Activated CD8-positive, alpha-beta memory T cell treated with anti-CD3 and anti-CD28 coated beads for 24 hours (primary cell): ENCODE data around the gene USP47.

Experiments used
- DNase-seq: peaks from one replicate; pipeline ENCODE4 v3.0.0-alpha.2; 2020

The USP47 gene

DNA sequence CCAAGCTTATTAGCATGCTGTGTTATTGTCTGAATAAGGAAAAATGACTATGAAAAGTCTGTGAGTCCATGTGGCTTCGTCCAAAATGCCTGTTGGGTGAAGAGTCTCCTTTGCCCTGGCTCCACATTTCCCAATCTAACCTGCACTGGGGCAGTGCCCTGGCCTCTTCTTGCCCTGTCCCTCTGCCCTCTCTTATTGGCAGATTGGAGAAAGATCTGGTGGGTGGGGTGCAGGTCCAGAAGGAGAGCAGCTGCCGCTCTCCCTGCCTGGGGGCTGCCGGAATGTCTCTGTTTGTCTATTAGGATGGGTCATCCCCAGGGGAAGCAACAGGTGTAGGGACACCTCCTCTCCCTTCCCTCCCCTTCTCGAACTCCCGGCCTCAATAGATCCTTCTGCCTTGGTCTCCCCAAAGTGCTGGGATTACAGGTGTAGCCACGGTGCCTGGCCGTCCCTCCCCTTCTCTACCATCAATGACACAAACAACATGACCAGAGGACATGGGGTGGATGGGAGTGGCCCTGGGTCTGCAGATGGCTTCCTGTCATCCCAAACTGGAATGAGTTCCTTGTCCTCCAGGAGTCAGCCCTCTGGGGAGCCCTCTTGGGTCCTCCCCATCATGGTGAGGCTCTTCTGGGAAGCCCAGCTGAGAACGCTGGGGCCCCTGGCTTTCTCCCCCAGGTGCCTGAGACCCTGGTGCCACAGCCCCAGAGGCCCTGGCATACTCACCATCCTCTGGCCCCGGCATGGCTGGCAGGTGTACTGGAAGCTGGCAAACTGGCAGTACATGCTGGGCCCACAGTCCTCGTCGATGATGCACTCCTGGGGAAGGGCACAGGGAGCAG is 126.1 kb downstream of the USP47 start:
- peak; percentile 49 for DNase-seq

DNA sequence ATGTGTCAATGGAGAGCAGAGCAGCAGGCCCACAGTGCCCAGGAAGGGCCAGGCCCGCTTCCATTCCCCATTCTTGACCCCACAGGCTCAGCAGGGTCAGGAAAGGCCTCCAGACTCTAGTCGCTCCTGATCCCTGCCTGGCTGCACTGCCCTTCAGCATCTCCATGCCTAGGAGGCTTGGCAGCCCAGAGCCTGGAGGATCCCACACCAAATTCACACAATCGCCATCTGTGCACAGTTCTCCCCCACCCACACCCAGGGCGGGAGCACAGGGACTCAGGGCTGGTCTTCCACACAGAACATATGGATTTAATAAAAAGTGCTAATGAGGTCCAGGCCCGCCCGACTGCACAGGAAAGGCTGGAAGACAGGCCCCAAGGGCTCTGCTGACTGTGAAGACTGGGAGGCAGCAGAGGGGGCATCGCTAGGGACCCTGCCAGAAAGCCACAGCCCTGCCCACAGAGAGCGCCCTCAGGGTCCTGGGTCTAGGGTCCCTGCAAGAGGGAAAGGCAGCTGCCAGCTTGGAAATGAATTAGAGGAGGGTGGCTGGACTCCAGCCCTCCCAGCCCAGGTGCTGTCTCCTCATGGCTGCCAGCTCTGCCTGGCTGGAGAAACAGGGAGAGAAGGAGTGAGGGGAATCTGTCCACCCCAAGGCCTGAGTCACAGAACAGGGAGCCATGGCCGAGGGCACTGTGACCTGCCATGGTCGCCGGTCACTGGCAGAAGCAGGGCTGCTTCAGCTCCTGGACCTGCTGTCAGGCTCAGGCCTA is 126.9 kb downstream of the USP47 start:
- peak; percentile 26 for DNase-seq

DNA sequence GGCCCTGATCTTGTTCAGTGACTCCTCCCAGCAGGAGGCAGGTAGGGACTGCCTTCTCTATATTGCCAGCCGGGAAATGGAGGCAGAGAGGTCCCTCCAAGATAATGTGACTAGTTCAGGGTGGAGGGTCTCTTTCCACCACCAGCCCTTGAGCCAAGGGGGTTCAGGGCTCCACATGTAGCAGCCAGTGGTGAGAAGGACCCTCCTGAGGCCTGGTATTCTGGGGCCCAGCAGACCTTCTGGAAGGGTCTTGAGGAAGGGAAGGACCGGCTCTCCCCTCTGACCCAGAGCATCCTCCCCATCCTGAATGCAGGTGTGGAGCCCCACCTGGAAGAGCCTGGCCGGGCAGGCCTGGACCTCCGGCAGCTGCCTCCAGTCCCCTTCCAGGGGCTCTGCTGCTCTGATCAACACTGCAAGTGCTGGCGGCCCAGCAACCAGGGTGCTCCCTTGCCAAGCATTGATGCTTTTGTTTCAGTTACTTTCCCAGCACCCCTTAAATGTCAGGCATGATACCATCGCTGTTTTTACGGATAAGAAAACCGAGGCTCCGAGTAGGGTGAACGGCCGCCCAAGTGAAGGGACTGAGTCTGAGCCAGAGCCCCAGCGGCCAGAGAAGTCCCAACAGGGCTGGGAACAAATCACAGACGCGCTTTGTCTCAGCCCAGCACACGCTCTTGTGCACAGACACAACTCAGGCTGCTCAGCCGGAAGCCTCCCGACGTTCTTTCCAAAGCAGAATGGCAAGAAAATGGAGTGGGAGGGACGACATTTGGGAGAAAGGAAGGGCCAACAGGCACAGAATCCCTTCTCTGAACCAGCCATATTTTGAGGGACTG is 127.8 kb downstream of the USP47 start:
- DNase-seq, result peak; percentile 24

DNA sequence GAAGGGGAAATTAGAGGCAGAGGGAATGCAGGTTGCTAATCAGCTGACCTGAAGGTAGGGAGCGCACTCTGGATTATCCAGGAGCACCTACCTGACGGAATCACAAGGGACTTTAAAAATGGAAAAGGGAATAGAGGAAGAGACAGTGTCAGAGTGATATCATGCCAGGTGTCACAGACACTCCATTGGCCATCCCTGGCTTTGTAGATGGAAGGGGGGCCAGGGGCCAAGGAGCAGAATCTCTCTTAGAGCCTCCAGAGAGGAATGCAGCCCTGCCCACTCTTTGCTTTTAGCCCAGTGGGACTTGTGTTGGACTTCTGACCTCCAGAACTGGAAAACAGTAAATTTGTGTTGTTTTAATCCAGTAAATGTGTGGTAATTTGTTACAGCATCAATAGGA is 128.8 kb downstream of the USP47 start:
- DNase-seq, result peak; percentile 15

DNA sequence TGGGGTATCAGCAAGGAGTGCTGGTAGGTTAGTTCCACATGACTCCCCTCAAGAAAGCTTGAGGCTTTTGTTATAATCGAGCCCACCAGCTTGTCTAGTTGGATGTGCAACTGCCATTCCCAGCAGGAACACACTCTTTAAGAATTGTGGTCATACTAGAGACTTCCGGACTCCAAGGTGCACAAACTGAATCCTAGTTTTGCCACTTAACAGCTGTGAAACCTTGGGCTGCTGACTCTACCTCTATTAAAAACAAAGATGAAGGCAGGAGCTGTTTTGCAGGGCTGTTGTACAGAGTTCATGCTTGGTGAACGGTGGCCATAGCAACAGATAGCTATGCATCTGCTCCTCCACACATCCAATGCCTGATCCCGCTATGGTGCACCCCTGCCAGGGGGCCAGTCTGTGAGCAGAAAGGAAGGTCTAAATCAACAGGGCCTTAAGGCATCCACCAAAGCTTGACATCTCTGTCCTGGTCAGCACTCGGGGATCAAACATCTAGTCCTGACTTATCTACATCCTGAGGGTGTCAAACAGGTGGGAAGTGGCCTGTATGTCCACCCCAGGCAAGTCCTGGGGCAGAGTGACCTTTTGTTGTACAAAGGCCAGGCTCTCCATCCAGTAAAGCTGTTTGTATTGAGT is 130.3 kb downstream of the USP47 start:
- DNase-seq, result peak; percentile 49

DNA sequence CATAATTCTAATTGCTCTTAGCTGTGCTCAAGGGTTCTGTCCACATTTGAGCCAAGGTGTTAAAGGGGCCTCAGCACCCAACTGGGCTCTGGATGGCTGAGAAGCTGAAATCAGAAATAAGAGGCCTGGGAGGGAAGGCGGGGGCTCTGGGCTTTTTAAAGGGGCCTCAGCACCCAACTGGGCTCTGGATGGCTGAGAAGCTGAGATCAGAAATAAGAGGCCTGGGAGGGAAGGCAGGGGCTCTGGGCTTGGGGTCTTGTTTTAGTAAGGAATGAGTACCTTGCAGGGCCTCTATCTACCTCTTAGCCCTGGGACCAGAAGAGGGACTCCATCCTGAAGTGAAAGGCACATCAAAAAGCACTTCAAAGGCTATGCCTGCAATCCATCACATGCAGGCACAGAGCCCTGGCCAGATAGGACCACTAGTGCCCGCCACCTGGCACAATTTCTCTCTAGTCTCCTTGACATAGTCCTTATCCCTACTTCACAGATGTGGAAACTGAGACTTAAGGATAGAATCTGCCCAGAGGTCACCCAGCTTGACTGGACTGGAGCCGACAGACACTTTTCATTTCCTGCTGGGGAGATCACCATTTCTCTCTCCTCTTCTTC is 131.1 kb downstream of the USP47 start:
- peak; percentile 13 for DNase-seq

DNA sequence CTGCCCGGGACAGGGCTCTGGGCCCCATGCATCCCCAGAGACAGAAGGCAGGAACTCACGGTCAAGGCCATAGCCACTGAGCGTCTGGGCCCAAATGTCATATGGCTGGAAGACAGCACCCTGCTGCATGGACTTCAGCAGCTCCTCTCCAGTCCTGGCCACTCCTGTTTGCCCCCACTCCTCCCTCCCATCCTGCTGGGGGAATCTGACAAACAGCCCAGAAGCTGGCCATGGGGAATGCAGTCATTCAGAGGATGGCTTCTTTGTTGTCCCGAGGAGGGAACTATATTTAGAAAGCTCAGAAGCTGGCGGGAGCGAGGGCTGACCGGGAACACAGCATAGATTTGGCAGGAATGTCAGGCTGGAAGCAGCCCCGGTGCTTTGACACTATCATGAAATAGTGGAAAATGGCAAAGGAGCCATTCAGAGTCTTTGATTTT is 131.6 kb downstream of the USP47 start:
- peak; percentile 47 for DNase-seq

DNA sequence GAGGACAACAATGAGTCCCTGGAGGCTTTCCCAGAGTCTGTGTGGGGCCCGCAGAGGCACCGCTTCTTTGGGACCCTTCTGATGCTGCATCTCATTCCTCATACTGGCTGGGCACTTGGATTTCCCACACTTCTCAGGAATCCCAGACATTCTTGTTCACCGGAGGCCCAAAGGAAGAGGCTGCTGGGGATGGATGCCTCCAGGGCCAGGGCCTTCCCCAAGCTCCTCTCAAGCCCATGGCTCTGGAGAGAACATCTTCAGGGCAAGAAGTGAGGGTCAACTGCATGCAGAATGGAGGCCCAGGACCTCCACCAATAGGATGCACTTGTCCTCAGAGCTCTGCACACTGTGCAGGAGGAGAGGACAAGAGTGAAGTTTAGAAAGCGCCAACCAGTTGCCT is 132.1 kb downstream of the USP47 start:
- DNase-seq, result peak; percentile 19

DNA sequence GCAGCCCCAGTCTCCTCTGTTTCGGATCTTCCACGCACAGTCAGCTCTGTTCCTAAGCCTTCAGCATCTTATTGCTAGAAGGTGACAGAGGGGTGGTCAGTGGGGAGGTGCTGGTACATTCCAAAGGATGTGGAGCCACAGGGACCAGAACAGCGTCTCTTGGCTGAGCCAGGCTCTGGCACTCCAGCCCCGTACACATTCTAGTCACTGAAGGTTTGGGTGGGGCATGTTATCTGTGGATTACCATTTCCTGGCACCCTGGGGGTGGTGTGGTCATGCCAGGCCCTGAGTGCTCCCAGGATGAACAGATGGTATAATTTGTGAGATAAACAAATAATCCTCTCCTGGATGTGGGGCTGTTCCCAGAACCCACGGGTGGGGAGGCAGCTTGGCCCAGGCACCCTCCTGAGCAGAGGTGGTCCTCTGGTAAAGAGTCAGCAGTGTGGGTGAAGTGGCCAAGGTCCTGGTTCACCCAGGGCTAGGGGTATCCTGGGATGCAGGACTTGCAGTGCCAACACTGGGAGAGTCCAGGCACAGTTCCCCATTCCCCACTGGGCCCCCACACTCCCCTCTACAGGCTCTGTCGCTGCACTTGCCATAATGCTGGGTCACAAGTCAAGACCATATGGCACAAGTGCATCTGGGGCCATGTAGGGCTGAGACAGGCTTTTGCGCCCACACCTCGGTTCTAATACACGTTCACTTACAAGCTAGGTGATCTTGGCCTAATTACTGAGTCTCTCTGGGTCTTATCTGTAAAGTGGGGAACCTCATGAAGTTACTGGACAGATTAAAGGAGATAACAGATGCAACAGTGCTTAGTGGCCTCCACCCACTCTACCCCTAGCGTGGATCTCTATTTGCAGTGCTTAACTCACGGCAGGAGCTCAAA is 133.7 kb downstream of the USP47 start:
- DNase-seq, result peak; percentile 47

DNA sequence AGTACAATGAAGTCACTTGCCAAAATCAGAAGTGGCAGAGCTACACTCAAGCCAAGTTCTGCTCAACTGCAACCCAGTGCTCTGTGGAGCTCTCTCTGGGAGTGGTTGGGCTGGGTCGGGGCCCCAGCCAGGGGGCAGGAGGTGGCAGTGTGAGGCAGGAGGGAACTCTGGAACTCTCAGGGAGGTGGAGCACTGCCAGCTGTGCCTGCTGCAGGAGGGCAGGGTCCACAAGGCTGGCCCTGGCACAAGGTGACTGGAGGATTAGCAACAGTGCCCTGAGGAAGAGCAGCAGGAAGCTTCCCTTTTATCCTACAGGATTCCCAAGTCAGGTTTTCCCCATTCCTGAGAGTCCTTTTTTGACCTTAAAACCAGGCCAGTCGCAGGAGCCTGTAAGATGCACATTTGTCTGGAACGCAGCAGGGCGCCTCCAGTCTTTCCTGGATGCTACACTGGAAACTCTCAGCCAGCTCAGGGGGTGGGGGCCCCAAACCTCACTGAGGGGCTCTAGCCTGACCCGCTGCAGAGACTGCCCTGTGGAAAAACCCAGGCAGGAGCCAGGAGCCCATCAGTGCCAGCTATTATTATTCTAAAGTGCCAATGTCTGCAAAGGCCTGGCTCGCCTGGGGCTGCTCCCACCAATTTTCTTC is 134.8 kb downstream of the USP47 start:
- peak; percentile 40 for DNase-seq

DNA sequence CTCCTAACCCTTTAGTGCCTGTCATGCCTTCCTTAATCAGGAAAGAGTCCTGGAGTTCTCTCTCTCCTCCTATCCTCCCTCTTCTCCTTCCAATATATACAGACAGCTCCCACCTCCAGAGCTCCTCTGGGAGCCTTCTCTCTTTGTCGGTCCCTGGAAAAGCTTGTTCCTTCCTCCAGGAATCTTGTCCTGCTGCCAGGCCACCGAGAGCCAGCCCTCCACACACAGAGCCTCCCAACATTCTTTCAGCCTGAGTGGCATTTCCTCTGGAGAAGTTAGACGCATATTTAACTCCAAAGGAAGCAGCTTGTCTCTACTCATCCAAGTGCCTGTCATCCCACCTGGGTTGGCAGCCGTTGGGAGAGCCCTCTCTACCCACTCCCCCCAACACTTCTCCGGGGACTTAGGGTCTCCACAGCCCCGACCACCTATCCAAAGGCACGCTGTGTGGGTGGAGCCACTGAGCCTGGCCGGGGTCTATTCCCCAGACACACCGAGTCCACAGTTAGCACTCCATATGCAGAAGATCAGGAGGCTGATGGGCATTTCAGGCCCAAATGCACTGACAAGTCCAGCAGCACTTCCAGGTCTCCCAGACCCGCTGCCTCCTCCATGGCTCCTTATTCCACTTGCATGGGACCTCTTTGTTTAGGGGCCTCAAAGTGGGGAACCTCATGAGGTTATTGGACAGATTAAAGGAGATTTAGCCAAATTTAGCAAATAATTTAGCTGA is 135.6 kb downstream of the USP47 start:
- peak; percentile 38 for DNase-seq

DNA sequence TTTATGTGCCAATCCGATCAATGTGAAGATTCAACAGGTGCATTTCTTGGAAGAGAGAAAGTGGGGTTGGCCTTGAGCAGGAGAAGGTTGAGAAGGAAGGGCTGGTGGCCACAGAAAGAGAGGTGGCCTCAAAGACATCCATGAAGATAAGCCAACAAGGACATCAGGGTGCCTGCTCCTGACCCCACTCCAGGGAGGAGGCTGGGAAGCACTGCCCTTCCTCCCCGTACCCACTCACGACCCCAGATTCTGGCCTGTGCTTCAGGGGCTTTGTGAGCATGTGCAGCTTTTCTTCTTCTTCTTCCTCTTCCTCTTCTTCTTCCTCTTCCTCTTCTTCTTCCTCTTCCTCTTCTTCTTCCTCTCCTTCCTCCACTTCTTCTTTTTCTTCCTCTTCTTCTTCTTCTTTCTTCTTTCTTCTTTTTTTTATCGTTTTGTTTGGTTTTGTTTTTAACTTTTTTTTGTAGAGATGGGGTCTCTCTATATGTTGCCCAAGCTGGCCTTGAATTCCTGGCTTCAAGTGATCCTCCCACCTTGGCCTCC is 136.4 kb downstream of the USP47 start:
- DNase-seq, result no peak

DNA sequence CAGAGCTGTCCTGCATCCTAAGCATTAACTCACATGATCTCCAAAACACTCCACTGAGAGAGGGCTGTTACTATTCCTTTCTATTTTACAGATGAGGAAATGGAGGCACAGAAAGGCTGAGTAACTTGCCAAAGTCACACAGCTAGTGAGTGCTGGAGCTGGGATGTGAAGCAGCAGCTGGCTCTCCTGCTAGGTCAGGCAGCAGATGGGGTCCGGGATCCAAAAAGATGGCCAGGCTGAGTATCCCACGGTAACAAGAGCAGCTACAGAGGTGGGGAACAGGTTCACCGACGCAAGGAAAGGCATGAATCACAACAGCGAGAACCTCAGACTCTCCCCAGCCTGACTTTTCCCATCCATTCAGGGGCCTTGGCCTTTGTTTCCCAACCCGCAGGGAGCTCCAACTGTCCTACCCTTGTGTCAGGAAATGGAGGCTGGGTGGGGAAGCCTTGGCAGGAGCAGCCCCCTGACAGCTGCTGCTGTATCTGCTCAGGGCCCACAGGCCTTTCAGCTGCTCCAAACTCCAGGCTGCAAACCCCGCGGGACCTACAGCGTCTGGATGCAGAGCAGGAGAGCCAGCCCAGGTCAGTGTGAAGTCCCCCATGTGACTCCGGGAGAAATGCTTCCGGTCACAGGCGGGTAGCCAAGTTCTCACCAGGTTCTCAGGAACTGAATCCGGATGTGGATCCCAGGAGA is 137.2 kb downstream of the USP47 start:
- DNase-seq, result no peak

DNA sequence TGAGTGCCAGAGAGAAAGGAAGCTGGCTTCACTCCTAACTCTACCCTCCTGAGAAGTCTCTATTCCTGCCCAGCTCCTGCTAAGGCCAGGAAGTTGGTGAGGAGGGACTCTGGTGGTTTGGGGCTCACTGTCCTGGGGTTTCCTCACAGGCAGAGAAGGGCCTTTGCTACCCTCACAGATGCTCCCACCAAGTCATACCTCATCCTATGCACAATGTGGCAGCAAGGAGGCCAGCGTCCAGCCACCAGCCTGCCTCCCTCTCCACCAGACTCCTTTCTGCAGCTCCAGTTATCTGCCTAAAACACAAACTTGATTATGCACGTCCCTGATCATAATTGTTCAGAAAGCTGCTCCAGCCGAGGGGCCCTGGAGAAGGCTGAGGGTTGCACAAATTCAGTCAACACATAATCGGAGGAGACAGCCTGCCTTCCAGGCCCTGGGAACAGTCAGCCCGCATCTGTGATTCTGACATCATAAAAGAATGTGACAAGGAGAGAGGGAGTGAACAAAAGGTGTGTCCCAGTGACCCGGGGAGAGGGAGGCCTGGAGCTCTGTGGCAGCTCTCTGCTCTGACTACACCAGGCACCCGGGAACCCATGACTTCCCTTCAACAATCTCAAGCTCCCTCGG is 137.8 kb downstream of the USP47 start:
- peak; percentile 42 for DNase-seq

DNA sequence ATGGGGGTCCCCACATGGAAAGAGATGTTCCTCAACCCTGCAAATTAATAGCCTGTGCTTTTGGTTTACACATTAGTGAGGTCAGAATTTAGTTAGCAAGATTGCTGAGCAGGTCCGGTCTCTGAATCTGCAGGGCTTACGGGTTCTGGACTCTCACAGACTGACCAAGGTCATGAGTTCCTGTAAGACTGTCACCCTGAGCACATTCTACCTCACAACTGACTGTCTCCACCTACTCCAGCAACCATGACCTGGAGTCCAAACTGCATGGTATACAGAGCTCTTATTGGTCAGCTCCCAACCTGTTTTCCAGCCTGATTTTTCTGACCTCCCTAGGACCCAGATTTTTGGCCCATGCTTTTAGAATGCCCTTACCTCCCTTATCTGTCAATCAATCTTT is 138.4 kb downstream of the USP47 start:
- DNase-seq, result peak; percentile 40

DNA sequence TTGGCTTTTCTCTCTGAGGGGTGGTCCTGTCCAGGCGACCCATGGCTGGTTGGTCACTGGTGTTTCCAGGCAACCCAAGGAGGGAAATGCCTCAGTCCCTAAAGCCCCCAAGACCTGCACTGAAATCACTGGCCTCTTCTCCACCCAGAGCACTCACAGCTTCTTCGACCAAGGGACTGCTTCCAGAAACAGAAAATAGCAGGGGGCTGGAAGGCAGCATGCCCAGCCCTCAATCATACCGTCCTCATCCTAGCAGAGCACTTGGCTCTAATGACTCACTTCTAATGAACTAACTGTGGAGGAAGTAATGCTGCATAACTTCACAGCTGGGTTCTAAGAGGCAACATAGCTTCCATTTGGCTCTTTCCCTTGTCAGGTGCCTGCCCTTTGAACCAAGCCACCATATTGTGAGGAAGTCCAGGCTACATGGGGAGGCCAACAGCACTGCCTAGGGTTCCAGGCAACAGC is 139.1 kb downstream of the USP47 start:
- DNase-seq, result peak; percentile 13

DNA sequence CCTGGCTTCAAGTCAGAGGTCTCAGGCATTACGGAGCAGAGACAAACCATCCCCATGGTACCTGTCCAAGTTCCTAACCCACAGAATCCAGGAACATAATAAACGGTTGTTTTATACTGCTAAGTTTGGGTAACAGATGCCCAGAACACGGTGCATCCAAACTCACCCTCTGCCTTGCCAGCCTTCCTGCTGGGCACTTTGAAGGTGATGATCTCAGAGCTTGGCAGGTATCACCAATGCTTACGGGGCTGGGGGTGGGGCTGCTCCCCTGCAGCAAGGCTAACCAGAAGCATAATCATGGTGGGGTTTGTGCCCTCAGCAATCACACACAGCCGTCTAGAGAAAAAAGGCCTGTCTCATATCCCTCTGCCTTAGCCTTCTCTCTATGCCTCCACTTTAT is 139.6 kb downstream of the USP47 start:
- DNase-seq, result no peak

DNA sequence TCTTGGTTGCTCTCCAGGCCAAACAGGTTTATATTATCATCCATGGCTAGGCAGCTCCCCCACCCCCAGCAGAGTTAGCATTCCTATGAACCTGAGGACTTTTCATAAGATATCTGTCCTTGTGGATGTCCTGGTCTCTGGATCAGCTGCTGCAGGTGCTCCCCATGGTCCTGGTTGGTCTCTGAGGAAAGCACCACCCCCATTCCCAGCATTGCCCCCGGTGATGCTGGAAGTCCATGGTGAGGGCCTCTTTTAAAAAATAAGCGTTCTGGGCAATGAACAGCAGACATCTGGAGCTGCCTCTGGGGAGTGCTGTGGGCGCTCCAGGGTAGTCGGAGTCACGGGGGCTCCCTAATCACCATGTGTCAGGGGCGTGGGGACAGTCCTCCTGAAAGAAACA is 140.1 kb downstream of the USP47 start:
- peak; percentile 4 for DNase-seq
